ENCODE data around the gene SLK. TPM values are rescaled to one million over a fixed set of nuclear protein-coding genes. Genes with fewer than 3 reads are reported as not detected.

Gene SLK
- total and polyA plus RNA-seq, 2 of the 4 experiments (the other 2 are of a cell fraction): 8.1 to 21.5 TPM

GRCh38 chr10:104034401-104035193 is 67.7 kb downstream of the SLK start:
- ATAC-seq (ENCODE audit: low read depth) (no peak), DNase-seq (no peak)
- 100% methylated on average over 1 of the region's 23 CpGs; no CpG with 5 or more reads in 1 of the 2 experiments for WGBS, 2 experiments (ENCODE audit: extremely low coverage in 2 of 2, insufficient read length in 1 of 2)
- no peak overlapping the region for H3K18ac ChIP-seq (ENCODE audit: low read depth, low read length)
- H2AK5ac ChIP-seq (ENCODE audit: low read depth, low read length): no peak overlapping the region
- no peaks in the 10 kb centered on the region; a peak in 1 of 4 replicates for H3K79me1 ChIP-seq (ENCODE audit: low read depth in 1 of 2, low read length in 2 of 2)
- H3K14ac ChIP-seq (replicated peaks; ENCODE audit: low read depth, low read length): no peak overlapping the region
- no peak overlapping the region for H4K91ac ChIP-seq (ENCODE audit: insufficient read depth, low read depth, low read length)
- TF ChIP-seq NFE2L2 (IDR thresholded peaks at IDR 0.05; ENCODE audit: low read depth, low read length) (no peak), ELK1 (IDR thresholded peaks at IDR 0.05; ENCODE audit: borderline replicate concordance, low read depth, low read length) (no peak), MXI1 (IDR thresholded peaks at IDR 0.05; ENCODE audit: borderline replicate concordance, low read depth, low read length) (no peak), RAD21 (IDR thresholded peaks at IDR 0.05; ENCODE audit: low read length) (no peak), CEBPB (IDR thresholded peaks at IDR 0.05; ENCODE audit: low read depth, low read length) (no peak), FOS (IDR thresholded peaks at IDR 0.05; ENCODE audit: low read depth, low read length) (no peak), POLR2A (IDR thresholded peaks at IDR 0.05; ENCODE audit: low read depth, low read length) (no peak)
- no TSS peak for BruUV-seq (replicated peaks)
- in situ Hi-C loops (cut with MboI; ENCODE audit: low sequenced_read_pairs): no loop called here
- H3K27me3 ChIP-seq (ENCODE audit: control insufficient read depth, insufficient read depth, low read length): no peaks in the 10 kb centered on the region
- peaks cover 17% of the 10 kb centered on the region; the same call in 1 of the 2 replicates for H3K9me1 ChIP-seq (ENCODE audit: insufficient read depth, low read length)
- no peak overlapping the region for H3K4me3 ChIP-seq (ENCODE audit: insufficient read depth, low read depth, low read length)
- ChIA-PET POLR2A (ENCODE audit: unreplicated experiment) (no interaction called here), CTCF (interaction anchor here (0.9 to 1.4 kb wide), 2 partner anchors 15 to 104 kb away, joined by 3 read pairs; no protein-coding TSS in a partner anchor)
- no peak overlapping the region for H4K8ac ChIP-seq (ENCODE audit: low read depth in 2 of 2, low read length in 2 of 2)
- intact Hi-C loops (cut with micrococcal nuclease): no loop called here
- H3K4me1 ChIP-seq (ENCODE audit: control insufficient read depth, insufficient read depth, low read length): no peaks in the 10 kb centered on the region
- no peak overlapping the region for H2BK5ac ChIP-seq (ENCODE audit: low read depth, low read length, poor library complexity, severe bottlenecking)
- H3K4ac ChIP-seq (ENCODE audit: low read depth, low read length): no peak overlapping the region
- H4K20me1 ChIP-seq (ENCODE audit: insufficient read depth, low read length): no peaks in the 10 kb centered on the region
- H3K4me2 ChIP-seq (ENCODE audit: low read depth, low read length): no peak overlapping the region
- no peak overlapping the region for H2BK15ac ChIP-seq (ENCODE audit: low read depth, low read length)
- no peak overlapping the region for H2AFZ ChIP-seq (replicated peaks; ENCODE audit: low read length, poor library complexity)
- H4K5ac ChIP-seq (ENCODE audit: low read depth, low read length): no peak overlapping the region
- no peak overlapping the region for H2AK9ac ChIP-seq (replicated peaks; ENCODE audit: low read depth, low read length, poor library complexity)
- H3K36me3 ChIP-seq (ENCODE audit: control insufficient read depth, insufficient read depth, low read length): peaks cover 5% of the 10 kb centered on the region
- H2BK120ac ChIP-seq (ENCODE audit: low read depth, low read length): no peak overlapping the region
- dilution Hi-C loops (cut with HindIII; ENCODE audit: low sequenced_read_pairs, unreplicated experiment): no loop called here
- H3K23ac ChIP-seq (ENCODE audit: low read depth, low read length): no peak overlapping the region
- no peak overlapping the region for H2BK20ac ChIP-seq (ENCODE audit: low read depth, low read length)
- H3K27ac ChIP-seq (ENCODE audit: insufficient read depth, low read length): no peak overlapping the region
- no peaks in the 10 kb centered on the region for H3K9me3 ChIP-seq (ENCODE audit: control insufficient read depth, insufficient read depth, low read length)
- no peak overlapping the region for H3K9ac ChIP-seq (ENCODE audit: low read depth, low read length)
- no peak overlapping the region for H3K56ac ChIP-seq (ENCODE audit: extremely low read depth, insufficient read depth, low read length)

Data from IMR-90 (cell line).